Measurements from ENCODE around the gene CASS4. TPM values are rescaled to one million over a fixed set of nuclear protein-coding genes. Genes with fewer than 3 reads are reported as not detected.

The CASS4 gene
- total and polyA plus RNA-seq, 9 of the 15 experiments (the other 6 are each of a cell fraction or from before 2014, with no cell fraction given) = 8.1 to 53.8 (median 26.7) TPM

- TF ChIP-seq DACH1 (IDR thresholded peaks at IDR 0.05; ENCODE audit: partially characterized antibody) = peak; percentile 64
- no peak for TF ChIP-seq SNRNP70 (optimal IDR thresholded peaks at IDR 0.05; ENCODE audit: low read depth, low read length)
- TF ChIP-seq ZNF121 (CRISPR knock-in tag; conservative IDR thresholded peaks at IDR 0.05) = peak; percentile 90
These were observed 9.1 kb downstream of the CASS4 start (continued) for GRCh38 chr20:56420940-56421688.

DNA sequence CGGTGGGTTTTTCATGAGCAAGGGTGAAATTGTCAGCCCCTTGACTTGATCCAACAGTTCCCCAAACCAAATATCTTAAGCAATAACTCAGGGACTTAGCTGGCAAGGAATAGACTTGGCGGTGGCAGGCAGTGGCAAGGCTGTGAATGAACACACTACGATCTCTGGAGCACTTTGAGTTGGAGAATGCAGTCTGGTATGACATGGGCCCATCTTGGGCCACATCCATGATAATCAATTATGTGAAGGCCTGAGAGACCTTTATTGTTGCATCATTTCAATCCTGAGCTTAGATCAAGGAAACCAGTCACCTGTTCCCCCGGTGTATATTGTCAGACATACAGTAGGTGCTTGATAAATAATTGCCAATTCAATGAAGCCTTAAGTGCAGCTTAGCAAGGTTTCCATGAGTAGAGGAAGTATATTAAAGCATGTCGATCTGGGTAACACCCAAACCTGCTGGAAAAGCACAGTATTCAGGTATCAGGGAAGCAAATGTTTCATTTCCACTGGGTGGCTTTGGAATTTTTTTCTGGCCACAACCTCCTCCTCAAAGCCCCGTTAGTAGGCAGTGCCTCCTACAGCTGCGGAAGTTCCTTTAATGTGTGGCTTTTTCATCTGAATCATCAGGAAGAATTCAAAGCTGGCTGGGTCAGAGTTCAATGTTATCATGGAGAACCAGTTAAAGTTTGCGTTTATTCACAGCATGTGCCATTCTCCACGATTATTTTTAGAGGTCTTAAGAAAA is 10.2 kb downstream of the CASS4 start:
- Histone ChIP-seq H3K27ac (ENCODE audit: extremely low read depth, low read depth, low read length) (peak overlapping the region; percentile 85), H4K20me1 (replicated peaks; ENCODE audit: control insufficient read depth, insufficient read depth, low read length) (peaks cover 14% of the 10 kb centered on the region; the same call in 1 of the 2 replicates), H2AFZ (ENCODE audit: low read depth, low read length) (no peak overlapping the region), H3K9me3 (replicated peaks; ENCODE audit: control insufficient read depth, insufficient read depth, low read depth, low read length) (no peaks in the 10 kb centered on the region), H3K79me2 (ENCODE audit: control insufficient read depth, insufficient read depth, low read length) (peaks cover 99% of the 10 kb centered on the region), H3K9me1 (ENCODE audit: control insufficient read depth, insufficient read depth, low read length) (no peaks in the 10 kb centered on the region), H3K4me3 (0 out of 2 replicates have a peak overlapping the region, but pooled peaks have one; percentile 6), H3K36me3 (ENCODE audit: control insufficient read depth, insufficient read depth, low read length) (peaks cover 82% of the 10 kb centered on the region), H3K4me2 (ENCODE audit: insufficient read depth, low read length) (peak overlapping the region; percentile 62), H3K9ac (ENCODE audit: insufficient read depth in 1 of 2, low read depth in 2 of 2, low read length in 2 of 2) (peak overlapping the region; percentile 54 to 62; a peak in 3 of 4 replicates), H3K4me1 (replicated peaks in 1 of 2; ENCODE audit: control insufficient read depth in 2 of 2, insufficient read depth in 2 of 2, low read length in 2 of 2) (peaks cover 34 to 78% of the 10 kb centered on the region in 2 experiments), H3K27me3 (ENCODE audit: control insufficient read depth in 2 of 2, insufficient read depth in 2 of 2, low read length in 2 of 2) (no peaks in the 10 kb centered on the region)
- FAIRE-seq (peak; percentile 84), ATAC-seq (peak; percentile 40), DNase-seq (ENCODE audit: extremely low read depth in 1 of 4, low spot score in 3 of 4) (peak in 3 of 4 experiments; percentile 41 to 82 (median 60))
- 12% methylated on average over 9 of the region's 9 CpGs for WGBS (ENCODE audit: insufficient coverage, low coverage, missing lambda C conversion rate)
- CTCF ChIA-PET (ENCODE audit: low intra/inter-chr PET ratio) = no interaction called here
- in situ Hi-C loops (cut with MboI) (no loop called here), intact Hi-C loops (cut with micrococcal nuclease) (no loop called here)
- POLR2A ChIA-PET = interaction anchor here (0.7 to 6.8 kb wide), 8 partner anchors 8 to 43 kb away, joined by 3 to 72 read pairs (median 6); partner anchors contain the start of genes AURKA, CASS4 and CSTF1
- BruUV-seq (replicated peaks) = no TSS peak
- TF ChIP-seq KAT7 (CRISPR knock-in tag; IDR thresholded peaks at IDR 0.05; ENCODE audit: borderline replicate concordance) (peak; percentile 62; the same call in 1 of the 2 replicates), EP300 (IDR thresholded peaks at IDR 0.05; ENCODE audit: low read length) (peak; percentile 67; the same call in 1 of the 2 replicates), EP400 (IDR thresholded peaks at IDR 0.05) (peak; percentile 22; the same call in 1 of the 2 replicates), NCOR1 (IDR thresholded peaks at IDR 0.05) (peak; percentile 36; the same call in 1 of the 2 replicates), TCF3 (CRISPR knock-in tag; IDR thresholded peaks at IDR 0.05) (peak; percentile 71), SMAD4 (CRISPR knock-in tag; conservative IDR thresholded peaks at IDR 0.05) (0 out of 2 replicates have a peak, but pooled peaks have one; percentile 9), ZBTB7A (IDR thresholded peaks at IDR 0.05; ENCODE audit: borderline replicate concordance, control insufficient read depth, low read depth, low read length) (no peak), ZNF551 (CRISPR knock-in tag; IDR thresholded peaks at IDR 0.05) (no peak), TFAM (CRISPR knock-in tag; conservative IDR thresholded peaks at IDR 0.05) (no peak), ADNP (tag; IDR thresholded peaks at IDR 0.05) (no peak), ZNF165 (CRISPR knock-in tag; IDR thresholded peaks at IDR 0.05; ENCODE audit: borderline replicate concordance) (no peak)
- TF ChIP-seq, protein P1, sequence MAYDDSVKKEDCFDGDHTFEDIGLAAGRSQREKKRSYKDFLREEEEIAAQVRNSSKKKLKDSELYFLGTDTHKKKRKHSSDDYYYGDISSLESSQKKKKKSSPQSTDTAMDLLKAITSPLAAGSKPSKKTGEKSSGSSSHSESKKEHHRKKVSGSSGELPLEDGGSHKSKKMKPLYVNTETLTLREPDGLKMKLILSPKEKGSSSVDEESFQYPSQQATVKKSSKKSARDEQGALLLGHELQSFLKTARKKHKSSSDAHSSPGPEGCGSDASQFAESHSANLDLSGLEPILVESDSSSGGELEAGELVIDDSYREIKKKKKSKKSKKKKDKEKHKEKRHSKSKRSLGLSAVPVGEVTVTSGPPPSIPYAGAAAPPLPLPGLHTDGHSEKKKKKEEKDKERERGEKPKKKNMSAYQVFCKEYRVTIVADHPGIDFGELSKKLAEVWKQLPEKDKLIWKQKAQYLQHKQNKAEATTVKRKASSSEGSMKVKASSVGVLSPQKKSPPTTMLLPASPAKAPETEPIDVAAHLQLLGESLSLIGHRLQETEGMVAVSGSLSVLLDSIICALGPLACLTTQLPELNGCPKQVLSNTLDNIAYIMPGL (CRISPR knock-in tag; IDR thresholded peaks at IDR 0.05) = no peak
- TF ChIP-seq, protein P2, sequence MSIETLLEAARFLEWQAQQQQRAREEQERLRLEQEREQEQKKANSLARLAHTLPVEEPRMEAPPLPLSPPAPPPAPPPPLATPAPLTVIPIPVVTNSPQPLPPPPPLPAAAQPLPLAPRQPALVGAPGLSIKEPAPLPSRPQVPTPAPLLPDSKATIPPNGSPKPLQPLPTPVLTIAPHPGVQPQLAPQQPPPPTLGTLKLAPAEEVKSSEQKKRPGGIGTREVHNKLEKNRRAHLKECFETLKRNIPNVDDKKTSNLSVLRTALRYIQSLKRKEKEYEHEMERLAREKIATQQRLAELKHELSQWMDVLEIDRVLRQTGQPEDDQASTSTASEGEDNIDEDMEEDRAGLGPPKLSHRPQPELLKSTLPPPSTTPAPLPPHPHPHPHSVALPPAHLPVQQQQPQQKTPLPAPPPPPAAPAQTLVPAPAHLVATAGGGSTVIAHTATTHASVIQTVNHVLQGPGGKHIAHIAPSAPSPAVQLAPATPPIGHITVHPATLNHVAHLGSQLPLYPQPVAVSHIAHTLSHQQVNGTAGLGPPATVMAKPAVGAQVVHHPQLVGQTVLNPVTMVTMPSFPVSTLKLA (conservative IDR thresholded peaks at IDR 0.05) = peak in 1 of 2 experiments; percentile 49; a peak in 2 of 4 replicates
